ENCODE data around the gene GASK1A. TPM values are rescaled to one million over a fixed set of nuclear protein-coding genes. Genes with fewer than 3 reads are reported as not detected.

The GASK1A gene
- total RNA-seq, 1 experiment from 2014 or later: not detected

DNA sequence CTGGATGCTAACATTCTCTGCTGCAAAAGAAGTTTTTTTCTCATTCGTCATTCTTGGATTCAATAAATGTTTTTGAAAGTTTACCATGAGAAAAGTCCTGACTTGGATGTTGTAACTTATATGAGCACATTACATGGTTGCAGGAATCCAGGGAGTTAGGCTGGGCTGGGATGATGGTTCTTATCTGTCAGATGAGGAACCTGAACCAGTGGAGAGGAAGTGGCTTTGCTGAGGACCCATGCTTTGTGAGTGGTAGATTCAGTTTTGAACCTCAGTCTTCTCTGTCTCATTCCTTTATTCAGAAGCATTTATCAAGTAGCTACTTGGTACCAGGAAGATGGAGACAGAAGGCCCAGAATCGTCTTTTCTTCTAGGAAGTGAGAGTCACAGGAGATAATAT lies 3.7 kb upstream of the GASK1A start:
- no peak for DNase-seq (ENCODE audit: low read depth, low spot score)
- in situ Hi-C loops (cut with HindIII; ENCODE audit: low pct_unique_long_range_greater_than_20kb, low sequenced_read_pairs): no loop called here

DNA sequence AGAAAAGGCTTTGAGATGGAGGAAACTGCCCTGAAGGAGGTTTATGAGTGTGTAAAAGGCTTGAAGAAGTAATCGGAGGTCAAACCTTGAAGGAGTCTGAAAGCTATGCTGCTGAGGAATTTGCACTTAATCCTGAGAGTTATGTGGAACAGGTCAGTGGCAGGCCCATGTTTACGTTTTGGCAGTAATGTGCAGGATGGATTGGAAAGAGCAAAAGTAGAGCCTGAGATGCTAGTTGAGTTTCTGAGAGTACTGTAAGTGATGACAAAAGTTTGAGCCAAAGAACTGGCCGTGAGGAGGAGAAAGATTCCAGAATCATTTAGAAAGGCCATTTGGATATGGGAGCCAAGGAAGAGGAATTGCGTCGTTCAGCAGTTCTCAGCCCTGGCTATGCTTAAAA lies 3.2 kb upstream of the GASK1A start:
- in situ Hi-C loops (cut with HindIII; ENCODE audit: low pct_unique_long_range_greater_than_20kb, low sequenced_read_pairs): no loop called here

DNA sequence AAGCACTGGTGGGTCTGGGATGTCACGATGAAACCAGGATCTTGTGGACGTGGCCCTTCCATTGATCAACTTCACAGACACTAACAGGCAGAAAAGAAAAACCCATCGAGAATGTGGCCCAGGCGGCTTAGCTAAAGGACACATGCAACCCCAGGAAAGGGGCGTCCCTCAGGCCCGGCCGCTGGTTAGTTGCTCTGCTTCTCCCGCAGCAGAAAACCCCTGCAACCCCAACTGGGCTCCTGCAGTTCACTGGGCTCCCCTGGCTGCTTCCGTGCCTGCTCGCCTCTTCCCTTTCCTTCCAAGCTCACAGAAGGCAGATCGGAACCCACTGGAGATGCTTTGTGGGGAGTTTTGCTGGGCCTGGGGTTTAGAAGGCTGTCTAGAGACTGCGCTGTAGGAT lies 1.1 kb downstream of the GASK1A start:
- DNase-seq (ENCODE audit: low read depth, low spot score): no peak
- in situ Hi-C loops (cut with HindIII; ENCODE audit: low pct_unique_long_range_greater_than_20kb, low sequenced_read_pairs): no loop called here

More for the DNA sequence above, 3.2 kb upstream of the GASK1A start:
- DNase-seq (ENCODE audit: low read depth, low spot score): no peak

DNA sequence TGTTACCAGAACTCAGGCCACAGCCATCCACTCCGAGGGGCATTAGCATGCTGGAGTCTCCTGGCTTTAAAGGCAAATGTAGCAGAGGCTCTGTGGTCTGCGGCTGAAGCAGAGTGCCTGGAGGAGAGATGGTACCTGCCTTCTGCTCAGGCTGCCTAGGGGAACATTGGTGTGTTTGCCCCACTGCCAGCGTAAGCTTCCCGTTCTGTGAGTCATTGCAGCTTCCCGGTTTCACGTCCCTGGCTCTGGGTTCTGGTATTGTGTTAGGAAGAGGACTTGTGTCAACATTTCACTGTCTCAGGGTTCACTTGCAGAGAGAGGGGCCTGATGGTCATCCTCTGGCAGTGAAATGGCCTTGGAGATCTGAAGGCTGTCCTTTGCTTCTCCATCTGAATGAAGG lies 1.8 kb downstream of the GASK1A start:
- DNase-seq (ENCODE audit: low read depth, low spot score): no peak
- in situ Hi-C loops (cut with HindIII; ENCODE audit: low pct_unique_long_range_greater_than_20kb, low sequenced_read_pairs): no loop called here

DNA sequence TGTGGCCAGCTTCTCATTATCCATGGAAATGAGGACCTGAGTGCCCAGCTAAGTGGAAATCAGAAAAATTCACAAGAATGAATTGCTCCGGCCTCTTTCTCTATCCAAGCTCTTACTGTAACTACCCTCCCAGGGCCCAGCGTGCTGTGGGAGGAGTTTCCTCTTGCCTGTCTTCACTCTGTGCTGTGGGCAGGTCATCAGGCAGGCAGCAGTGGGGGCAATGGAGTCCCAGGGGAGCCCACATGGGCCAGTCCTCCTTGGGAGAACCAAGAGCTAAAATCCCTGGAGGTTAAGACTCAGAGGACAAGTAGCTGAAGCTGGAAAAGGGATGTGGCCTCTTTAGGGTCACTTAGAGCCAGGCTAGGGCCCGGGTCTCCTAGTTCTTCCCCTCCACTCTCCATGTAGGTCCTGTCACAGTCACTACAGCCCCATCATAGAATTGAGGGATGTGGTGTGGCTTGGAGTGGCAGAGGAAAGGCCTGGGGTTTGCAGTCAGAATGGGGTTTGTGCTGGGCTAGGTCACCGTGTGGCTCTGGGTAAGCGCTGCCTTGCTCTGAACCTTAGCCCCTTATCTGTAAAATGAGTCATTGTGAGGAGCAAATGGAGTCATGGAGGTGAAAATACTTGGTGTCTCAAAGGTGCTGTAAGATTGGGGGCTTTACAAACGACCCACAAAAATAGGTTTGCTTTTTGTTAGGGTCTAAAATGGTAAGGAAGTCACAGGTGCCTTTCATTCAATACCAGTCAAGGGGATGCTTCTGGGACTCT lies 3.7 kb downstream of the GASK1A start:
- DNase-seq (ENCODE audit: low read depth, low spot score): no peak
- in situ Hi-C loops (cut with HindIII; ENCODE audit: low pct_unique_long_range_greater_than_20kb, low sequenced_read_pairs): no loop called here

DNA sequence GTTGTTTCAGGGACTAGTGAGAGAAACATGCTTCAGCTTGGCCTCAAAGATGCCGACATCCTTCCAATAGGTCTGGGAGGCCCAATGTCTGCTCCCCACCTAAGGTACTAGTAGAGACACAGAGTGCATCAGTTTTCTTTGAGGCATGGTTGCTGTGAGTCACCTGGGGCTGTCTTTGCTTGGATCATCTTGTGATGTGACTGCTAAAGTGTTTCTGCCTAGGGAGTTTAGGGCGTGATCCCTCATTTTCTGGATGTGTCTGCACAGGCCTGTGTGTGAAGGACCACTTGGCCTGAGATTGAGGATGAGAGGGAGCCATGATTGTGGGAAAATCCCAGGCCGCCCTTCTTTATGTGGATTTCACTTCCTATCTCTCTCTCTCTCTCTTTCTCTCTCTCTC lies 4.8 kb downstream of the GASK1A start:
- in situ Hi-C loops (cut with HindIII; ENCODE audit: low pct_unique_long_range_greater_than_20kb, low sequenced_read_pairs): no loop called here
- no peak for DNase-seq (ENCODE audit: low read depth, low spot score)

DNA sequence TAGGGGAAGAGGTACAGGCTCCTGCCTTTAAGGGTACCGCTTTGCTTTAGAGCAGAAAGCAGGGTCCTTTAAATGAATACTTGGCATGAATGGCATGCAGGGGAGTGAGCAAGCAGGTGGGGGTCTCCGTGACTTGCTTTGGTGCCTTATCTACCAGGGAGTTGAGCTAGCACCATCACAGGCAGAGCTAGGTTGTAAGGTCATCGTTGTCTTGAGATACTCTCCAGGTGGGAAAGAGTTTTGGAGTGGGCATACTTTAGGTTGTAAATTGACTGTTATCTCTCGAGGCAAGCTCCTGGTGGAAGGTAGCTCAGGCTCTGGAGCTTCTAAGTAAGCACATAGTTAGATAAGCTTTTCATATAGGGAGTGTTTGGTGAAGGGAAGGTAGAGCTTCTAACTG lies 5.6 kb downstream of the GASK1A start:
- no peak for DNase-seq (ENCODE audit: low read depth, low spot score)
- in situ Hi-C loops (cut with HindIII; ENCODE audit: low pct_unique_long_range_greater_than_20kb, low sequenced_read_pairs): no loop called here

DNA sequence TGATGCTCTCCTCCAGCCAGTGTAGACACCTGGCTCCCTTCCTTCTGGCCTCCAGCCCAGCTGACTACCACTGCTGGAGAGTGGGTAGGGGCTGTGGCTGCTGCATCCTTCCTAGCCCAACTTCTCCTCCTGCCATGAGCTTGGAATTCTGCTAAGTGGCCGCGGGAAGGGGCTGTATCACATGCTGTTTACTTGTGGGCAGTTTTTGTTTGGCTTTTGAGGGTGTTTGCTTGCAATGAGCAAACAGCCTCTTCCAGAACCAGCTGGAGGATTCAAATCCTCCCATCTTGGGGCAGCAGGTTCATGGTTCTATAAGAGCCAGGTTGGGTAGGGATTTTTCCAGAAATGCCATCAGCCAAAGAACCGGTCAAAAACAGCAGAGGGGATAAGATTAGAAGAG lies 9.0 kb downstream of the GASK1A start:
- in situ Hi-C loops (cut with HindIII; ENCODE audit: low pct_unique_long_range_greater_than_20kb, low sequenced_read_pairs): no loop called here
- DNase-seq (ENCODE audit: low read depth, low spot score): no peak

DNA sequence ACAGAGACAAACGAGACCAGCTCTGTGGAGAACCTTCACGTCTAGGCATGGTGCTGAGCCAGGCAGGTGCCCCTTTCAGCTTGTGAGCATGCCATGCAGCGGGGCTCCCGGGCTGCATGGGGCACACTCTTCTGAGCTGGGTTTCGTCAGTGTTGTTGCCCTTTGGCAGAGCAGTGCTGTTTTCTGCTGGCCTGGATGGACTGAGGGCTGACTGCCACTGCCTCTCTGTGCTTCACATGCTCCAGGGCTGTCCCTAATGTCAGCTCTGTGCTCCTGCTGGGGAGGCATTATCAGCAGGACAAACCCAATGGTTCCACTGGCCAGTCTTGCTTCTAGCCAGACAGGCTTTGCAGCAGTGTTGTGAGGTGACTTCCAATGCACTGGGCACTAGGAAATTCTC lies 9.5 kb downstream of the GASK1A start:
- in situ Hi-C loops (cut with HindIII; ENCODE audit: low pct_unique_long_range_greater_than_20kb, low sequenced_read_pairs): no loop called here
- no peak for DNase-seq (ENCODE audit: low read depth, low spot score)

DNA sequence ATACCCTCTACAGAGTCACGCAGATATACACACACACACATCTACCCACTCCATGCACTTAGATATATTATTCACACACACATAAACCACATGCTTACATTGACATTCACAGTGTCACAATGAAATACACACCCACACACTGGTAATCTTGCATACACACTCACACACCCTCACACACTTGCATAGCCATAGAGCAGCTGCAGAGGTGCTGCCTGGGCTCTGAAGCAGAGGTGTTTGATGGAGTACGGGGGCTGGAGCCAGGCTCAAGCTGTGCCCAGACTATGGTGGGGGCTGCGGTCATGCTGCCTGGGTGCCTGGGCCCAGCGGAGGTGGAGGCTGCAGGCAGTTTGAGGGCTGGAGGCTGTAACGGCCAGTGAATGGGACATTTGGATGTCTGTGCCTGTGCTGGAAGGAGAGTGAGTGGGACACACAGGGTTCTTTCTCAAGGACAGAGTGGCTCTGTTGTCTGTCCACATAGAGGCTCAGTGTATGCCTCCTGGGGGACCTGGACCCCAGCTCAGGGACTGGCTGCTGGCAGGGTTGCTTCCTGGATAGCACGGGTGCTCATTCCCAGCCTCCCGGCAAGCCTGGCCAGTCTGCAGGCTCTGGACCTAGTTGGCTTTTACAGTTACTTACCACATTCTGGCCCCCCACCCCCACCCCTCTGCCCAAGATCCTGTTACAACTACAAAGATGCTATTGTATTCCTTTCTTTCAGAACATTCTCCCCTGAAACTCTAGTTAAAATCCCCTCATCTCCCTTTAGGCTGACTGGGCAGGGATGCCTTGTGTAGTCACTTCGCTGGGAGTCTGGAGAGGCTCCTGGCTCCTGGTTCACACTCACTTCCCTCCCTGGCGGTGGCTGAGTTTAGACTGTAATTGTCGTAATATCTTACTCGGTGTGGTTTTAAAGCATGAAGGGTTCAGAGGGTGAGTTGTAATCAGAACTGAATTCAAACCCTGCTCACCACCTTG lies 12.5 kb downstream of the GASK1A start:
- in situ Hi-C loops (cut with HindIII; ENCODE audit: low pct_unique_long_range_greater_than_20kb, low sequenced_read_pairs): no loop called here
- DNase-seq (ENCODE audit: low read depth, low spot score): peak; percentile 70

DNA sequence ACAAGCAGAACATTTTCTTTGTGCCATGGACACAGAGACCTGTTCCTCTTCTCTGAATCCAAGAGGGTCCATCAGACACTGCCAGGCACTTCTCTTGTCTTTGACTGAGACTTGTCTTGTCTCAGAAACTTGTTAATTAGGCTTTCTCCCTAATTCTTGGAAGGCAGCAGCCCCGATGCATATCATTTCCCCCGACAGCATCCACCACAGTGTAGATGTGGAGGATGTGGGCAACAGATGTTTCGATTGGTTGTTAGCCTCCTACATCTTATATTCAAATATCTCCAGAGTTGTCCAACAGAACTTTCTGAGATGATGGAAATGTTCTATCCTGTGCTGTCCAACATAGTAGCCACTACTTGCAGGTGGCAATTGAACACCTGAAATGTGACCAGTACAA lies 15.5 kb downstream of the GASK1A start:
- in situ Hi-C loops (cut with HindIII; ENCODE audit: low pct_unique_long_range_greater_than_20kb, low sequenced_read_pairs): no loop called here
- no peak for DNase-seq (ENCODE audit: low read depth, low spot score)

DNA sequence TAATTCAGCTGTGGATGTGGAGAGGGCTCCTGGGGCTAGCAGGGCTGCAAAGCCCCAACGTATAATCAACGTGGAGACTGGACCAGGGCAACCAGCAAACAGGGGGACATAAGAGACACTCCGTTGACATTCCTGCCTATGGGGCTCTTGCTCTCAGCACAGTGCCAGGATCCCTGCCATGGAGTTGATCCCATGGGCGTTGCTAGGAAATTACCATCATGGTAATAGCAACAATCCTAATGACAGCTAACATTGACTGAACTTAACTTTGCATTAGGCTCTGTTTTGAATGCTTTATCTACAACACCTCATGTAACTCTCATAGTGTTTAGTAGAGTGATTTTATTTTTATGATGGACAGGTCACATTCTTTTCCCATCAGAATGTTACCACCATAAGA lies 16.9 kb downstream of the GASK1A start:
- in situ Hi-C loops (cut with HindIII; ENCODE audit: low pct_unique_long_range_greater_than_20kb, low sequenced_read_pairs): no loop called here
- no peak for DNase-seq (ENCODE audit: low read depth, low spot score)

DNA sequence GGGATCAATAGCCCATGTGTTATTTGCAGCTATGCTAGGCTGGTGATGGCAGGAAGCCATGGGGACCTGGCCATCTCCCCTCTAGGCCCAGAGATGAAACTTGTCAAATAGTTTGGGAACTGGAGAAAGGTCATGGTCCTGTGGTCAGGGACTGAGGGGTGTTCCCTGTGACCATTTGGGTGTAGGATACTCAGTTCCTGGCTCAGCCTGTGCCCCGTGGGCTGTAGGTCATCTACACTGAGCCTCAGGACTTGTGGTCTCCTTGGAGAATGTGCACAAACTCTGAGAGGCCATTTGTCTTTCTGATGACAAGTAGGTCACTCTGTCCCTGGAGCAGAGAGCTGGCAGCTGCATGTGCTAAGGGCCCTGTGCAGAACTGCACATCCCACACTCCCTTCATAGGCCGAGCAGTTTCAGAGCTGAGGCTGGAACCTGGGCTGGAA lies 17.5 kb downstream of the GASK1A start:
- in situ Hi-C loops (cut with HindIII; ENCODE audit: low pct_unique_long_range_greater_than_20kb, low sequenced_read_pairs): no loop called here
- no peak for DNase-seq (ENCODE audit: low read depth, low spot score)

DNA sequence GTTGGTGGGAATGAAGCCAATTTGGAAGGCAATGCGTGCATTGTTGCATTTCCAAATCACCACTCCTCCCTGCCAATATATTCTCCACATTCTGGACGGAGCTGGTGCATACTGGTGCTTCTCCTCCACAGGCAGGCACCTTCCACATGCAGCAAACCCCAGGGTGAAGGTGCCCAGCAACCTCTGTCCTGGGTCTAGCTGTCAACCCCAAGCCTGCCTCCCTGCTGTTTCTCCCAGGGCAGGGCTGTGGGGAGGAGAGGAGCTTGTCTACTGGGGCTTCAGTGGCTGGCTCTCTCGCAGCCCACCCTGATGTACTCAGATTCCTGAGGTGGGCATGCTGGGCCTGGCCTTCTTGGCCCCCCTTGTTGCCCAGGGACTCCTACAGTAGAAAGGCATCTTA lies 20.1 kb downstream of the GASK1A start:
- in situ Hi-C loops (cut with HindIII; ENCODE audit: low pct_unique_long_range_greater_than_20kb, low sequenced_read_pairs): no loop called here
- DNase-seq (ENCODE audit: low read depth, low spot score): no peak

DNA sequence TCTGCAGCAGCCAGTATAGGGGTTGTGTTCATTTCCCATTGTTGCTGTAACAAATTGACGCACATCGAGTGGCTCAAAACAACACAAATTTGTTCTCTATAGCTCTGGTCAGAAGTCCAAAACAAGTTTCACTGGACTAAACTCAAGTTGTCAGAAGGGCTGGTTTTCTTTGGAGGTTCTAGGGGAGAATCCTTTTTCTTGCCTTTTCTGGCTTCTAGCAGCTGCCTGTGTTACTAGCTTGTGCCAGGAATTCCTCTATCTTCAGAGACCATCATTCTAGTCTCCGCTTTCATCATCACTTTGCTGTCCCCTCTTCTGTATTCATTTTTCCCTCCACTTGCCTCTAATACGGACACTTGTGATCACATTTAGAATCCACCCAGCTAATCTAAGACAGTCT lies 20.5 kb downstream of the GASK1A start:
- no peak for DNase-seq (ENCODE audit: low read depth, low spot score)
- in situ Hi-C loops (cut with HindIII; ENCODE audit: low pct_unique_long_range_greater_than_20kb, low sequenced_read_pairs): no loop called here

DNA sequence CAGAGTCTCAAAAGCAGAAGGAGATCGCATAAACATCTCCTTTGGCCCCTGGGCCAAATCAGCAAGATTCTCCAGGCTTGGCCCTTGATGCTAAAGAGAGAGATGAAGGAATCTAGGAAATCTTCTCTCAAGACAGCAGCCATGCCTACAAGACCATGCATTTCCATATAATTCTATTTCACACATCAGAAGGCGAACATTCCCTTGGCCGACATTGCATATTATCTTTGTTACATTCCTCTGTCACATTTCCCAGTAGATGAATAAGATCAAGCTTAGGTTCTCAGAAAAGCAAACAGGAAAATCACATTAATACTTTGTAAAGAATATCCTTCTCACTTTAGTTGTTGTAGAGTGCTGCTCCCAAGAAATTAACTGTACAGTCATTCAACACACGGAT lies 21.3 kb downstream of the GASK1A start:
- in situ Hi-C loops (cut with HindIII; ENCODE audit: low pct_unique_long_range_greater_than_20kb, low sequenced_read_pairs): no loop called here
- no peak for DNase-seq (ENCODE audit: low read depth, low spot score)

DNA sequence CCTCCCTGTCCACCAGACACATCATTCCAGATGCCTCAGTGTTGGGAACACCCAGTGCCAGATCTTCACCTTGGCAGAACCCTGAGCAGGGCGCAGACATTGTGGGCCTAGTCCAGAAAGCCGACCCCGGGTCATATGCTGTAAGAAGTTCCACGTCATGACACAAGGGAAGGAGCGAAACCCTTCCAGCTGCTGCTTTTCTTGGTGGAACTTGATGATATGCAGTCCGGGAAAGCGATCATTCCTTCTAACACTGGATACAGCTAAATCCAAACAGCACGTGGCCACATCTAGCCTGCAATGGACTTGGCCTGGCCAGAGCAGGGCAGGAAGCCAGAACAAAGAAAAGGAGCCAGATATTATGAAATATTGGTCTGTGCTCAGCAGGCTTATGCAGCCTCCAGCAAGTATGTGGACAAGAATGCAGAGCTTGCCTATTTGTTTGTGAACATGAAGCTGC lies 22.0 kb downstream of the GASK1A start:
- in situ Hi-C loops (cut with HindIII; ENCODE audit: low pct_unique_long_range_greater_than_20kb, low sequenced_read_pairs): no loop called here
- no peak for DNase-seq (ENCODE audit: low read depth, low spot score)

DNA sequence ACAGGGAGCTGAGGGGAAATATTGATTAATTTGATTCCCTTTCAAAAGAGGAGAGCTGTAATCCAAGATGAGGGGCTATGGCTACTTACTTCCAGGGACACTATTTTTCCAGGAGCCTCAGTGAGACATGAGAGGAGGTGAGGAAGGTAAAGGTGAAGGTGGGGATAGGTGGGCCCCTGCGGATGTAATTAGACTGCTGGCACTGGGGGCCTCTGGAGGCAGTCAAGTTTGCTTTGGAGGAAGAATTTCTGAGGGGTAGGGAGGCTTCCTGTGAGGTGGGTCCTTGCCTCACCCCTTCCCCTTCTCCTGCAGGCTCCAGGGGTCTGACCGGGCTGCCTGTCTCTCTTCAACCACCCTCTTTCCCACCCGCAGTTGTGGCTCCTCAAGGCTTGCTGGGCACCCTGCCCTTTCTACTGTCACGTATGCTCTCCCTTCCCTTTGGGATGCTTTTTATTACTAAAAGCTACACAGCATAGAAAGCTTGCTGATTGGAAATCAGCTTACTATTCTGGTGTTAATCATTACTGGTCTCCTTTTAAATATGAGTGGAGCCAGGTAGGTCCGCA lies 22.5 kb downstream of the GASK1A start:
- DNase-seq (ENCODE audit: low read depth, low spot score): no peak
- in situ Hi-C loops (cut with HindIII; ENCODE audit: low pct_unique_long_range_greater_than_20kb, low sequenced_read_pairs): no loop called here
